ENCODE data around the gene ALDH3B1. TPM values are rescaled to one million over a fixed set of nuclear protein-coding genes. Genes with fewer than 3 reads are reported as not detected.

The ALDH3B1 gene
- total RNA-seq, 1 donor from 2014 or later = 6.5 TPM

- H3K27ac Mint-ChIP-seq (ENCODE audit: unreplicated experiment) = no peak overlapping the region
- no peak for DNase-seq (ENCODE audit: extremely low spot score, unreplicated experiment)
- H3K36me3 Mint-ChIP-seq (ENCODE audit: unreplicated experiment) = peaks cover 68% of the 10 kb centered on the region
- H3K4me3 Mint-ChIP-seq (ENCODE audit: unreplicated experiment) = no peak overlapping the region
- H3K9me3 Mint-ChIP-seq (ENCODE audit: unreplicated experiment) = no peaks in the 10 kb centered on the region
- no peak for TF ChIP-seq CTCF (IDR thresholded peaks at IDR 0.05)
- H3K27me3 Mint-ChIP-seq (ENCODE audit: unreplicated experiment) = no peaks in the 10 kb centered on the region
- H3K4me1 Mint-ChIP-seq (ENCODE audit: unreplicated experiment) = no peaks in the 10 kb centered on the region
These were observed 56.6 kb downstream of the ALDH3B1 start for GRCh38 chr11:68066742-68067141.

GRCh38 chr11:68067991-68068390, 57.9 kb downstream of the ALDH3B1 start:
- peaks cover 65% of the 10 kb centered on the region for H3K36me3 Mint-ChIP-seq (ENCODE audit: unreplicated experiment)
- no peaks in the 10 kb centered on the region for H3K9me3 Mint-ChIP-seq (ENCODE audit: unreplicated experiment)
- DNase-seq (ENCODE audit: extremely low spot score, unreplicated experiment) = no peak
- H3K4me1 Mint-ChIP-seq (ENCODE audit: unreplicated experiment) = no peaks in the 10 kb centered on the region
- H3K27me3 Mint-ChIP-seq (ENCODE audit: unreplicated experiment) = no peaks in the 10 kb centered on the region
- no peak for TF ChIP-seq CTCF (IDR thresholded peaks at IDR 0.05)
- no peak overlapping the region for H3K4me3 Mint-ChIP-seq (ENCODE audit: unreplicated experiment)
- H3K27ac Mint-ChIP-seq (ENCODE audit: unreplicated experiment) = no peak overlapping the region

GRCh38 chr11:68071281-68072048, 61.3 kb downstream of the ALDH3B1 start:
- Mint-ChIP-seq H3K36me3 (ENCODE audit: unreplicated experiment) (peaks cover 51% of the 10 kb centered on the region), H3K4me3 (ENCODE audit: unreplicated experiment) (no peak overlapping the region), H3K4me1 (ENCODE audit: unreplicated experiment) (no peaks in the 10 kb centered on the region), H3K27me3 (ENCODE audit: unreplicated experiment) (no peaks in the 10 kb centered on the region), H3K27ac (ENCODE audit: unreplicated experiment) (no peak overlapping the region), H3K9me3 (ENCODE audit: unreplicated experiment) (no peaks in the 10 kb centered on the region)
- peak; percentile 25 for DNase-seq (ENCODE audit: extremely low spot score, unreplicated experiment)
- no peak for TF ChIP-seq CTCF (IDR thresholded peaks at IDR 0.05)

- Mint-ChIP-seq H3K36me3 (ENCODE audit: unreplicated experiment) (peaks cover 41% of the 10 kb centered on the region), H3K27ac (ENCODE audit: unreplicated experiment) (no peak overlapping the region), H3K4me3 (ENCODE audit: unreplicated experiment) (no peak overlapping the region), H3K27me3 (ENCODE audit: unreplicated experiment) (no peaks in the 10 kb centered on the region), H3K4me1 (ENCODE audit: unreplicated experiment) (no peaks in the 10 kb centered on the region), H3K9me3 (ENCODE audit: unreplicated experiment) (no peaks in the 10 kb centered on the region)
- DNase-seq (ENCODE audit: extremely low spot score, unreplicated experiment) = peak; percentile 30
- no peak for TF ChIP-seq CTCF (IDR thresholded peaks at IDR 0.05)
These were observed 64.6 kb downstream of the ALDH3B1 start for GRCh38 chr11:68074584-68075352.

GRCh38 chr11:68076371-68077042, 66.4 kb downstream of the ALDH3B1 start:
- no peak for TF ChIP-seq CTCF (IDR thresholded peaks at IDR 0.05)
- peaks cover 34% of the 10 kb centered on the region for H3K36me3 Mint-ChIP-seq (ENCODE audit: unreplicated experiment)
- H3K27me3 Mint-ChIP-seq (ENCODE audit: unreplicated experiment) = no peaks in the 10 kb centered on the region
- H3K27ac Mint-ChIP-seq (ENCODE audit: unreplicated experiment) = no peak overlapping the region
- no peak overlapping the region for H3K4me3 Mint-ChIP-seq (ENCODE audit: unreplicated experiment)
- peak; percentile 34 for DNase-seq (ENCODE audit: extremely low spot score, unreplicated experiment)
- H3K4me1 Mint-ChIP-seq (ENCODE audit: unreplicated experiment) = no peaks in the 10 kb centered on the region
- H3K9me3 Mint-ChIP-seq (ENCODE audit: unreplicated experiment) = no peaks in the 10 kb centered on the region

All from osteocyte (in vitro differentiated cells).